Activated CD4-positive, alpha-beta T cell treated with anti-CD3 and anti-CD28 coated beads, Interleukin-10, Interleukin-2, amounts not matched to agents 100 ng/mL and 50 ng/mL, durations not matched to agents 16 hours and 8 hours (primary cell): ENCODE measurements around the gene LRRC4B.

Experiments
- DNase-seq: peaks from one replicate; pipeline ENCODE4 v3.0.0-alpha.2; 2020

The LRRC4B gene

GRCh38 chr19:50501186-50501567, 67.1 kb downstream of the LRRC4B start:
- DNase-seq, result no peak

GRCh38 chr19:50500753-50501151, 67.5 kb downstream of the LRRC4B start:
- DNase-seq, result no peak

- DNase-seq, result no peak
Measured at GRCh38 chr19:50500060-50500752, 68.0 kb downstream of the LRRC4B start.

- no peak for DNase-seq
Measured at GRCh38 chr19:50498219-50499056, 69.8 kb downstream of the LRRC4B start.

- DNase-seq, result no peak
Measured at GRCh38 chr19:50497022-50497405, 71.2 kb downstream of the LRRC4B start.

GRCh38 chr19:50496189-50497021, 71.8 kb downstream of the LRRC4B start:
- no peak for DNase-seq

GRCh38 chr19:50495020-50495531, 73.2 kb downstream of the LRRC4B start:
- no peak for DNase-seq

- no peak for DNase-seq
Measured at GRCh38 chr19:50494186-50495019, 73.8 kb downstream of the LRRC4B start.

GRCh38 chr19:50493171-50493570, 75.1 kb downstream of the LRRC4B start:
- DNase-seq, result no peak

- peak; percentile 23 for DNase-seq
Measured at GRCh38 chr19:50492303-50493052, 75.8 kb downstream of the LRRC4B start.

GRCh38 chr19:50490991-50491472, 77.2 kb downstream of the LRRC4B start:
- DNase-seq, result no peak

- DNase-seq, result no peak
Measured at GRCh38 chr19:50490411-50490811, 77.8 kb downstream of the LRRC4B start.

- no peak for DNase-seq
Measured at GRCh38 chr19:50489461-50490011, 78.7 kb downstream of the LRRC4B start.

- no peak for DNase-seq
Measured at GRCh38 chr19:50488389-50489194, 79.6 kb downstream of the LRRC4B start.

GRCh38 chr19:50486823-50487515, 81.3 kb downstream of the LRRC4B start:
- DNase-seq, result peak; percentile 51

GRCh38 chr19:50485284-50485955, 82.8 kb downstream of the LRRC4B start:
- DNase-seq, result no peak

- no peak for DNase-seq
Measured at GRCh38 chr19:50482916-50483315, 85.3 kb downstream of the LRRC4B start.

GRCh38 chr19:50482271-50482855, 85.9 kb downstream of the LRRC4B start:
- no peak for DNase-seq
